Stimulated activated CD4-positive, alpha-beta T cell treated with anti-CD3 and anti-CD28 coated beads, TNF-alpha, amount 100 ng/mL, for 1 hour (primary cell): ENCODE measurements around the gene RELN.
"Not testable (repeated sequence)": the region's sequence is repeated elsewhere in the genome, so short reads cannot be mapped to it uniquely, and the experiment has no call there.

Experiments used
- DNase-seq, 3 donors: peaks; one replicate each; pipeline ENCODE4 v3.0.0-alpha.2; 2020; ENCODE audit warnings: low read depth in 3 of 3, low spot score in 1 of 3

The RELN gene

DNA sequence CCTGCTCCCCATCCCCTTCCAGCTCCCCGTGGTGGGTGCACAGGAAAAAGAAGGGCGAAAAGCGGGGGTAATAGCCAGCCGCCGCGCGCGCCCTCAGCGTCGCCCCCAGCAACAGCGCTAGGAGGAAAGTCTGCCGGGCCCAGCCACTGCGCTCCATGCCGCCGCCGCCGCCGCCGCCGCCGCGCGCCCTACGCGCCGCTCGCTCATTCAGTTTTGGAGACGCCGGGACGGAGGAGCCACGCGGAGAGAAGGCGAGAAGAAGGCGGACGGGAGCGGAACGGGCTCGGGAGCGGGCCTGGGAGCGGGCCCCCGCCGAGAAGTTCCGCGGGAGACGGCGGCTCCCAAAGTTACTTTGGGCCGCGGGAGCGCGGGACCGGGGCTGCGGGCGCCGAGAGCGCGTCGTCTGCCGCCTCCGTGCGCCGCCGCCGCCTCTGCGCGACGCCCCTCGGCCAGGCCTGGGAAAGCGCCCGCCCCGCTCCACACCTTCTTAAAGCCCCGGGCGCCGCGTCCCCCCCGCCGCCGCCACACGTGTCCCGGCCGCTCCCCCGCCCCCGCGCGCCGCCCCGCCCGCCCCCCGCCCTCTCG lies at the start of gene RELN:
Gene RELN, minus strand, starts transcription at position 459 of the 585 bp plus-strand sequence. Its CDS starts 302 bp downstream, at position 157.
- DNase-seq, result no peak

DNA sequence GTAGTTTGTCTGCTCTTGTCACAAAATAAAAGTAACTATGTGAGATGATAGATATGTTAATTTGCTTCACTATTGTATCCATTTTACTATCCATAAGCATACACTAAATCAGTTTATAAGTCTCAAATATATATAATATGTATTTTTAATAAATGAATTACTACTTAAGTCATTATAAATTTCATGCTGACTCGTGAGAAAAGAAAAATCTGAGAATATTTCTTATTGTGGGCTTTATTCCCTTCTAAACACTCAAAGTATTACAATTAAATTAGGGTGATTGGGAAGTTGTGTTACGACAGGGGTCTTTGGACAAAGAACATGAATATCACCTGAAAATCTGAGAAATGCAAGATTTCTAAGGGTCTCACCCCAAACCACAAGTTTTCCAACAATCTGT lies 48.7 kb upstream of the RELN start:
- DNase-seq, result no peak

DNA sequence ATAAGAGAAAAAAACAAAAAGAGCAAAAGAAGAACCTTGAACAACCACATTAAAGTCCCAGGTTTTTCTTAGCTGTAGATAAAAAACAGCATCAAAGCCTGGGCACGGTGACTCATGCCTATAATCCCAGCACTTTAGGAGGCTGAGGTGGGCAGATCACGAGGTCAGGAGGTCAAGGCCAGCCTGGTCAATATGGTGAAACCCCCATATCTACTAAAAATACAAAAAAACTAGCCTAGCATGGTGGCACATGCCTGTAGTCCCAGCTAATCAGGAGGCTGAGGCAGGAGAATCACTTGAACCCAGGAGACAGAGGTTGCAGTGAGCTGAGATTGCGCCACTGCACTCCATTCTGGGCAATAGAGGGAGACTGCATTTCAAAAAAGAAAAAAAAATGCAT lies 47.4 kb upstream of the RELN start:
- not testable (repeated sequence) for DNase-seq

DNA sequence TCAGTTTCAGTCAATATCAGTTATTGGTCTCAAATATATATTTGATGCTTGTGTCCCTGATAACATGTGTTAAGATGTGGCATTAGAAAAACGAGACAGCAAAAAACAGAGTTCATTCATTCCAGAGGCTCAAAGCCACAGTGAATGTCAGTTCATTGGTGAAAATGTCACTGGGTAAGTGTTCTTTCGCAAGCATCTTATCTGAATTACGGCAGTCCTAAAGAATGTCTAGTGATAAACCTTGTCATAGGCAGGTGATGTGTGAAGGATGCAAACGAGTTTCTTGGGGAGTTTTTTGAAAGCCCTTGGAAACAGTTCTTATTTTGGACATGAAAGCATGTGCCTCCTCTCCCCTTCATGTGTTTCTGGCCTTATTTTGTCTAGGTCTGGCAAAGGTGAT lies 45.9 kb upstream of the RELN start:
- no peak for DNase-seq

DNA sequence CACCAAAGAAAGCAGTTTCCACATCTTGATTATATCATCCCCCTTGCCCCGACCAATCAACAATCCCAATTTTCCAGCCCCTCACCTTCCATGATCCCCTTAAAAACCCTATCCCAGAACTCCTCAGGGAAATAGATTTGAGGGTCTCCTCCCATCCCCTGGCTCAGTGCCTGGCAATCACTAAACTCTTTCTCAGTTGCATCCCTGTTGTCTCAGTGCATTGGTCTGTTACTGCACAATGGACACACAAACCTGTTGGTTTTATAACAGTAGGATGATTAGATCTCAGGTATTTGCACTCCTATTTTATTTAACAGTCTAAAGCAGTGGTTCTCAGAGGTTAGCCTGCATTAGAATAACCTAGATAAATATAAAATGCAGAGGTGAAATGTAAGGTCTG lies 45.2 kb upstream of the RELN start:
- DNase-seq, result no peak

DNA sequence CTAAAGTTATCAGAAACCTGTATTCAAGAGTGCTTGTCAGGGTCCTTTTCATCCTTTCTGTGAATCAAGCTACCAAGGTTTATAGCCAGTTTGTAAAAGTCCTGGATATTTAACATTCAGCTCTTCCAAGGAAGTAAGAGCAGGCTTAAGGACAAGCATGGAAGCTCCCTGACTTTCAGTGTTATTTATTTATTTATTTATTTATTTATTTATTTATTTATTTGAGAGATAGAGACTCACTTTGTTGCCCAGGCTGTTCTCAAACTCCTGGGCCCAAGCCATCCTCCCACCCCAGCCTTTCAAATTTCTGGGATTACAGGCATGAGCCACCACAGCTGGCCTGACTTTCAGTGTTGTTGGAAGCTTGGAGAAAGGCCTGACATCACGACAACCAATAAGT lies 44.4 kb upstream of the RELN start:
- DNase-seq, result no peak

DNA sequence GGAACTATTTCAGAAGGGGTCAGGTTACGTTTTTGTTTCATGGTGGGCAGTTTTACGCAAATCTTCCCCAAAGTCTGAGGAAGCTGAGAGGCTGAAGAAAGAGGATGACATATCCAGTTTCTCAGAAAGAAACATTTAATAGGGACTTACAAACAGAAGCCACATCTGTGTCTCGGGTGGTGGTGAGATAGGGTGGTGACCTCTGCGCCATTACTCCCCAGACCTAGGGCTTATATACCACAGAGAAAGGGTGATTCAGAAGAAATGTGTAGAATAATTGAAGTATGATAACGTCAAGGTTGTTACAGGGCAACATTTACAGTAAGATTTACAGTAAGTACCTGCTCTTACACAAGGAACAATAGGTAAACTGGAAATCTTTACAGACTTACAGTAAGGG lies 43.0 kb upstream of the RELN start:
- DNase-seq, result no peak

DNA sequence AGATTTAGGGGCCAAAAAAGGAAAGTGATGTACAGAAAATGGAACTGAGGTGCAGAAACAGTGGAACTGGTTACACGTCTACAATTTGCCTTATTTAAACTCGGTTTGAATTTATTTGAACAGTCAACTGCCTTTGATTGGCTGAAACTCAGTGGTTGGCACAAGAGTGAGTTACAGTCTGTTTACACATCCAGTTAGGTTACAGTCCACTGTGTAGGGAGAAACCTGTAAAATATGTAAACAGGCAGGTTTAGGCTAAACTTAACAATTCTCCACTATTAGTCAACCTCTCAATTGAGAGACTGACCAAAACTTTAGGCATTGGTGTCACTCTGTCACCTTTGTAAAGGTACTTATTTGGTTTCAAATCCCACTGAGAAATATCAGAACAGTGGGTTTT lies 40.3 kb upstream of the RELN start:
- no peak for DNase-seq

DNA sequence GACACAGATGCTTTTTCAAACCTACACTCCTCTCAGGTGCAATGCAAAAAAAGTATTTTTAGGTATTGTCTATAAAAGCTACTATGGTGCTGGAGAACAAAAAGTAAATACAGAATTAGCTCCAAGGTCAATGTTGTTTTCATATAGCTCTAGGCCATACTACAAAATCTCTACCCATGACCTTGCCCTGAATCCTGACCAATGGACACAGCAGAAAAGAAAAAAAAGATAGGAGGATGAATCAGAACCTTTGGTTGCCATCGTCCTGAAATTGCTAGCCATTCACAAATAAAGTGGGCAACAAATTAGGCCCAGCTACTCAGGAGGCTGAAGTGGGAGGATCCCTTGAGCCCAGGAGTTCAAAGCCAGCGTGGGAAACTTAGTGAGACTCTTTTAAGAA lies 35.2 kb upstream of the RELN start:
- DNase-seq, result no peak

DNA sequence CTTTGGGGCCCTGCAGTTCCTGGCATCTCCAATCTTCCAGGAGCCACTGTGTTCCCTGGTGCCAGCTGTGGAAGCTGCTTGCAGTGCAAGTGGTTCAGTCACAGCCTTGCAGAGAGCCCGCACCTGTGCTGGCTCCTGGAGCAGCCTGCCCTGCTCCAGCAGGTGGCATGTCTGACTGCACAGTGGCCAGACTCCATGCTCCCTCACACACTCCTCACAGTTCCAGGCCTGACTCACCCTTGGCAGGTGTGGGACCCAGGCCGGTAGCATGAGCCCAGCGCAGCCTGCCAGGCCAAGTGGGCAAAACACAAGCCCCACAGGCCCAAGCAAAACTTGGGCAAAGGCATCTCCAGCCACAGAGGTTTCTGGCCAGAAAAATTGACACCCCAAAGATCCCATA lies 33.6 kb upstream of the RELN start:
- DNase-seq, result no peak

DNA sequence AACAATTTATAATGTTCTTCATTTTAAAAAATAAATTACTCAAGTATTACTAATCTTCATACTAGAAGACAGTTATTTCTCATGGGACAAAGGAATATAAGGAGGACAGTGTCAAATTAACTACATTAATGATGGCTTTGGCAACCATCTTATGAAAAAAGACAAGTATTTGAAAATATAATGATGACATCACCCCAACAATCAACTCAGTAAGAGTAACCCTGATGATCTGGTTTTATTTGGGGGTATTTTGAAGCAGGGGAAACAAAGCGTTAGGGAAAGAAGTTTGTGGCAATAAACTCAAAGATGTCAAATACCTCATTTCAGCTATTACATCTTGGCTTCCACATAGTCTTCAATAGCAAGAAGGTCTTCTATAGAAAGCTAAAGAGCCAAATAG lies 29.0 kb upstream of the RELN start:
- DNase-seq, result no peak

DNA sequence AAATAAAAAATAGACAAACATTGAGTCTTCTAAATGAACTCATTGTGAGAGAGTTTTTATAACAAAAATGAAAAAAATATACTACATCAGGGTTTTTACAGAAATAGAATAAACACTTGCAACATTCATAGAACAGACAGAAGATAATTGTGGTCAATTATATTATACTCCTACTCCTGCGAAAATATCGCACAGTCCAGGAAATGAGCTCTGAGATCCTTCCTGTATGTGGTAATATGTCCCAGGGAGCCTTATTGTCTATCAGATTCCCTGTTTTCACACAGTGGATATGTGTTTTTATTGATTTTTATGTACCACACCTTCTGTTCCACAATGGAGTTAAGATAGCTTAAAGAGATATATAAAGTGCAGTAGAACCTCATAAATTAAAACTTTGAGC lies 27.5 kb upstream of the RELN start:
- DNase-seq, result no peak

DNA sequence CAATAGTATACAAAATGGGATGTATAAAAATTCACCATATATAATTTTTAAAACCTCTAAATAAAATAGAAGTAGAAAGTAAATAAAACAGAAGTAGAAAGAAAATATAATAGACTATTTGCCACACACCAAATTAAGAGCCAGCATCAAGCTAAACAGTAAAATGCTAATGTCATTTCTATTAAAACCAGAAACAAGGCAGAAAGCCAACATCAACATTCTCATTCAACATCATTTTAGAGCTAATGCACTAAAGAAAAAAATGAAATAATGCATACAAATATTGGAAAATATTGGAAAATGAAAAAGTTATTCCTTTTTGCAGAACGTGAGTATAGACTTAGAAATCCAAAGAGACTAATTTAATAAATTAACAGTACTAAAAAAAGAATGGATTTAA lies 23.4 kb upstream of the RELN start:
- DNase-seq, result no peak

DNA sequence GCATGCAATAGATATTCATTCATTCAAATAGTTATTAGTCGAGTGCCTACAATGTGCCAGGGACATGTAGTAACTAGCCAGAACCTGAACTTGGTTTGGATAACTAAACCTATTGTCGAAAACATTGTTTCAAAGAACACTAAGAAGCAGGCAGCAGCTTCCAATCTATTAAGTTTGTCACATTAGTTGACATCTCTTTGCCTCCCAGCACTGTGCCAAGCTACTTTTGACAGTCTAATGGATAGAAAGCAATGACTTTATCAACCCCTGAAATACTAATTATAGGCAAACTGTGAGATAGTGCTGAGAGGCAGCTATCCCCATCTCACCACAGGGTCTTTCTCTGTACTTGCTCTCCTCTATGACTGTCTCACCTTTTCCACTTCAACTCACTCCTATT lies 22.4 kb upstream of the RELN start:
- DNase-seq, result no peak

DNA sequence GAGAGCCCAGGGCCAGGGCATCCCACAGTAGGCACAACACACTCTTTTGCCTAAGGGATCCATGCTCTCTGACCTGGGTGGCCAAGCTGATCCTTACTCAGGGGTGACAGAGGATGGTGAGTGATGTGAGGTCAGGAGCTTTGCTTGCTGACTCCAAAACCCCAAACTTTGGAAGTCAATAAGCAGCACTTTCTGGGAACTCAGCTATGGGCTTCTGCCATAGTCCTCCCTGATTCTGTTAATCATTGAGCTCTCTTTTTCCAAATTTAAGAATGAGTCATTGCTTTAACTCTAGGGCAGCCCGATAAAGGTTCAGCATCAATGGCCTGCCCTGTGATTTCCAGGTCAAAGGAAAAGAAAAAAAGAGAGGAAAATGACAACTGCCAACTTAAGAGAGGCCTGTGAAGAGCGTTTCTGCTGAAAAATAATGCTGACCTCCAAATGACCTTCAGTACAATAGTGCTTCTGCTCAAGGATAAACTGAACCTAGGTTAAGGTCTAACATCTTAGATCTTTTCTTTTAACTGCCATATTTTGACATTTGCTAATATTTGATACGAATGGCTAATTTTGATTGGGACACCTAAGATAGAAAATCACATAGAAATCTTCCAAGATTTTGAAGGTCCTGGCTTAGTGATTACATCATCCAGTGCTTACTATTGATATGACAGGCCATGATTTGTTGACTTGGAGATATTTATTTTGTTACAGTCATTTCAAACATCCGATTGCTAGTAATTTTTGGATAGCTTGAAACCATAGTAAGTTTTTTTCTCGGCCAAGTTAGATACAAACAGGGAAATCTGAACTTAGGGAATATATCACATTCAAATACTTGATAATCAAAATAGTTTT lies 20.8 kb upstream of the RELN start:
- no peak for DNase-seq

DNA sequence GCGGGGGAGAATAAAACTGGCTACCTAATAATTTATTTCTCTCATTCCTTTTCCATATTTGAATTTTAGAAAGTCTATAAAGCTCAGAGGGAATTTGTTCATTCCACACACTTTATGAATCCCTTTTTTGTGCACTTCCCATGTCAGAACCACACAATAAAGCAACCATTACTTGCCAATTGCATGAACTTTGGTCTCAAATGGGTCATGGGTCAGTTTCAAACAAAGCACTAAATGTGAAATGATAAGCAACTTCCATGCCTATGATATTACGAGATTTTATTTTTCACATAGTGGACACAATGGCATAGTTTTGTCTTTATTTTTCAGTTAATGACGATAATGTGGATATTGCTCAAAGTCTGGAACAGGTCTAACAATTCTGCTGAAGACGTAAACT lies 18.6 kb upstream of the RELN start:
- DNase-seq, result no peak

DNA sequence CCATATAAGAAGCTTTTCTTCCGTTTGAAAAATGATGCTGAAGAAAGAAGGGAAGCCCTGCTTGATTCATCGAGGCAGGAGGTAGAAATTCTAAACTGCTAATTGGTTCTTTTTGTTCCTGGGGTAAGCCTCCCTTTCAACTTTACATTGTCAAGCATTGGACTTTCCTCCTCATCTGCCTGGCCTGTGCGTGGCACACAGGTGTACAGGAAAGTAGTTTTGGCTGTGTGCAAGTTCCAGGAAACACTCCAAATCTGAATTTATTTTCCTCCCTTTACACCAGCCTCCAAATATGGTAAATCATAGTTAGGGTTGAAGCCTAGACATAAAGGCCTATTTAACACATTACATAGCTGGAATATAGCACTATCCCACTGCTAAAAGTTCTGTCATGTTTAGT lies 18.2 kb upstream of the RELN start:
- DNase-seq, result no peak

DNA sequence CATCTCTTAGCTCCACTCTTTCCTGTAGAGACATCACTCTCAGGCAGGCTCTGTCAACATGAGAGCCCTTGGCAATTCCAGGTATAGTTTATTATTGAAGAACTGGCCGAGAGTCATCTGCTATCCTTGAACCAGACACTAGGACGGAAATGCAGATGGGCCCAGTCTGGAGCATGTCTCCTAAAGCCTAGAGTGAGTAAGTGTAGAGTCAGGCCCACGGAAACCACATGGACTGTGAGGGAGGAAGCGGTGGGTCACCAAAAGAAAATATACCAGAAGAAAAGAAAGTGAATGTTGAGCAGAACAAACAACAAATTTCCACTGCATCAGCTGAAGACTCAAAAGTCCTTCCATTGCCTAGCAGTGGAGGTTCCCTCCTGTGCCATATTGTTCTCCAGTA lies 15.7 kb upstream of the RELN start:
- no peak for DNase-seq

DNA sequence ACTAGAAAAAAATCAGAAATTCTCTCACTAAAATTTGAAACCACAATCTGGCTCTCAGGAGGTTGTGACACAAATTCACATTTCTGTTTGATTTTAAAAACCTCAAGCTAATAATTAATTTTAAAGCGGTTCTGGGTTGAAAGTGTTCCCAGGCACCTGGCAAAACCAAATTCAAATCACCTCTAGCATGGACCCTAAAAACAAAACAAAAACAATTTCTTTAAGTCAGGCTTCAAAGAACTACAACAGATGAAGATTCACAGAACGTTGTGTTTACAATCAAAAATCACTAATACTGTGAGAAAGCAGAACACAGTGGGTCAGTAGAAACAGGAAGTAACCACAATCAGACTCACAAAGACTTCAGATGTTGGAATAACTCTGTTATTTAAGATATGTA lies 7.2 kb upstream of the RELN start:
- DNase-seq, result no peak

DNA sequence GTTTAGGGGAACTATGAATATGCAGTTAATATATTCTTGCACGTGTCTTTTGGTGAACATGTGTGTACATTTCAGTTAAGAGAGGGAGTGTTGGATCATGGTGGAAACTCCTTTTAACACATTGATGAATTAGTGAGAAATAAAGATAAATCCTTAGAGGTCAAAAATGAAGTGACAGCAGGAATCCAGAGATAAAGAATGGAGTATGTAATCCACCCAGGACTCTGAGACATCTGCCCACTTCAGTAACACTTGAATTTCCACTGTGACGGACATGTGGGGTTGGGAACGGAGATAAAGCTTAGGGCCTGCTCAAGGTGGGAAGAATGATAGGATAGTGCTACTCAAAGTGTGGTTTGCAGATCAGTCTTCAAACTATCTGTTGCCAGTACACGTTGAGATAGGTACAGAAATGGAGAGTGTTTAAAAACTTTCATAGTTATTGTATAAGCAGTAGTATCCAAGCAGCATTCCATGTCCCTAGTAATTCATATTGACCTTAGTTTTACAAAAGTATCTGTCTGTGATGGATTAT lies 6.6 kb upstream of the RELN start:
- DNase-seq, result no peak

DNA sequence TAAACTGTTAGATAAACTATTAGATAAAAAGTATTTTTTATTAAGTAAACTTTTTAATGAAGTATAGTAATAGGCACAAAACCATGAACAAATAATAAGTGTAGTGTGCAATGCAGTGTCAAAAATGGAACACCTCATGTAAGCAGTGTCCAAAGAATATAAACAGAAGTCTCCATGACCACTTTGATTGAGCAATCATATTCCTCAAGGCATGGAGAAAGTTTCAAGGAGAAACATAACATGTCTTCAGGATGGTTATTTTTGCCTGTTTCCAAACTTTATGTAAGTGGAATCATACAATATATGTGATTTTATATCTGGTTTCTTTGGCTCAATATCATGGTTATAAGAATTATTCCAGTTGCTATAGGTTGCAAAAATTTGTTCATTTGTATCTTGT lies 6.1 kb upstream of the RELN start:
- DNase-seq, result no peak

DNA sequence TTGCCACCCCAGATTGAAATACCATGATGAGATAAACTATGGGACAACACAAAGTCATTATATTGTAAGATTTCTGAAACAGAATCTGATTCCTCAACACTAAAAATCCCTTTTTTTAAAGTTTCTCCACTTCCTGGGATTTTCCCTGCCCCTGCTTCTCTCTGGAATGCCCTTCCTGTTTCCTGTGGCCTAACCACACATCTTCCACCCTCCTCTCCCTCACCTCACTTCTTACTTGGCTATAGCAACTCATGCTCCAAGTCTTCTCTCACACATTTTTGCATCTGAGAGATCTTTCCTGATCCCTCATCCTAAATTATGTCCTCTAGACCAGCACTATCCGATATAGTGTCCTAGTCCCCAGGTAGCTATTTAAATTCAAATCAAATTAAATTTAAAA lies 4.1 kb upstream of the RELN start:
- no peak for DNase-seq

DNA sequence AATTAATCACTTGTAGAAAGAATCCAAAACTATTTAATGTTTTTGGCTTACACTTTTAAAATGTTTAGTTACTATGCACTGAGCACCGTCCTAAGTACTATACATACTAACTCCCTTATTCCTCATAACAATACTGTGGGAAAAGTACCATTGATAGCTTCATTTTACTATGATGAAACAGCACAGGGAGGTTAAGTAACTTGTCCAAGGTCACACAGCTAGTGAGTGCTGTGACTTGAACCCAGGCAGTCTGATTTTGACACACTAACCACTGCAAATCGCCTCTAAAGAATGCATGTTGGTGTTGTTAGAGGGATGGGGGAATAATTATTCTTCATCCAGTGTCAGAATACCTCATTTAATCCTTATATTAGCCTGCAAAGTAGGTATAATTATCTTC lies 1.9 kb upstream of the RELN start:
- no peak for DNase-seq
